Urothelium cell line (cell line): Measurements from ENCODE around the gene IL3.

Experiments
- DNase-seq: peaks from one replicate; pipeline ENCODE4 v3.0.0; 2011; ENCODE audit warnings: low spot score, mixed read lengths
- FAIRE-seq: peaks from 2 replicates; lab custom pipeline; 2011; peaks lifted over from hg19 to GRCh38; lab: Jason Lieb, UNC

The IL3 gene

DNA sequence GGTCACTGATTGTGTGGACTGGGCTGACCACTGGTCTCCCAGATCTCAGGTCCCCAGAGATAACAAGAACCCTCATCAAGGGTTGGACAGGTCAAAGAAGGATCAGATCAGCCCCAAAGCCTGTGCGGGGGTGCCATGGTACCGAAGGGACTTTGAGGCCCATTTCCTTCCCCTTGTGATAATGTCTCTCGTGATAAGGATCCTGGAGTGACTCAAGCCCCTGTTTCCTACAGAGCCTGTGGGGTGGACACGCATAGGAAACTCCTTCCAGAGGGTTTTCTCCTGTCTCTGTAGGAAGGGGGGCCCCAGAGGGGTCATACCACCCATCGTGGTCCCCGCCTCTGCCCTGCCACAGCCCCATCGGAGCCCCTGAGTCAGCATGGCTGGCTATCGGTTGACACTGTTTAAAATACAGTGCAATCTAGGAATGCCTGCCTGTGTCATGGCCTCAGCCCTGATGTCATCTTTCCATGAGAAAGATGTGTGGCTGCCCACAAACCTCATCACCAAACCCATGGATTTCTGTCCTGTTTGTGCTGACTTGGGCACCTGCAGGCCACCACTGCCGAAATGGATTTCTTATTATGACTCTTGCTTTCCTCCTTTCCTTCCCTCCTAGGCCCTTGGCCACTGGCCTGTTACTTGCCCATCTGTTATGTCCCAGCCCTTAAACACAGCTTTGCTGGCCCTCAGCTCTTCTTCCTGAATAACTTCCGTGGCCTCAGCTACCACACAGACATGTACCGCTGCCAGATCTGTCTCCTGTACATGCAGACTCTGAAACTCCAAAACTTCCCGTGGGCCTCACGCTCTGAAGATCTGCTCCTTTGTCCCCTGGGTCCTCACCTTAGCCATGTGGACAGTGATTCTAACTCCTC is 10.2 kb downstream of the IL3 start:
- DNase-seq (peak; percentile 39), FAIRE-seq (no peak)

DNA sequence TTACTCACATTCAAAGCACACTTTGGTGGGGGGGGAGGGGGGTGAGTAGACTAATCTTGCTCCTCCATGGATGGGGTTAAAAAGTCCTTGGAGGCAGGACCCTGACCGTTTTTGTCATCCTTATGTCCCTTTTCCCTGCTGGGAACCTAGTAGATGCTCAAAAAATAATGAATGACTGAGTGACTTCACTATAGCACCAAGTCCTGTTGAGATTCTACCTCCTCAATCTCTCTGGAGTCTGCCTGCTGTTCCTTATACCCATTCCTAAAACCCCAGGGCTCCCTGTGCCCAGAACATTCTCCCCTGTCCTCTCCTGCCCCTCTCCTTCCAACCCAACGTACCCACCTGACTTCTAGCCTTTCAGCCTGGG is 10.9 kb downstream of the IL3 start:
- FAIRE-seq (no peak), DNase-seq (no peak)

GRCh38 chr5:132072070-132072469 is 11.6 kb downstream of the IL3 start:
- no peak for FAIRE-seq
- DNase-seq = no peak

DNA sequence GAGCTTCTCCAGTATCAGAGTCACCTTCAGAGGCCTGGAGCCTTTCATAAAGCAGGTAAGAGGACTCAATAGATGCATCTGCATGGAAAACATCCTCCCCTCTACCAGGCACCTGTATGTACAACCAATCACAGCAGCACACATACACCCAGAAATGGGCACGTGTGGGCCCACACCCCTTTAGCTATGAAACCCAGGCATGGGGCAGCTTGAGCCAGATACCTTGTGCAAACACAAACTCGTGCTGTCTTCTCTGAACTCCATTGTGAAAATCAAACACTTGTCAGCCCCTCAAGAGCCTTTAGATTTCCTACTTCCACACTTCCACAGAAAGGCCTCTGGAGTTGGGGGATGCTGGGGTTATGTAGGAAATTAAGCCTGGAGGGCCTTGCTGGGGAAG is 12.1 kb downstream of the IL3 start:
- FAIRE-seq = no peak
- DNase-seq = no peak

DNA sequence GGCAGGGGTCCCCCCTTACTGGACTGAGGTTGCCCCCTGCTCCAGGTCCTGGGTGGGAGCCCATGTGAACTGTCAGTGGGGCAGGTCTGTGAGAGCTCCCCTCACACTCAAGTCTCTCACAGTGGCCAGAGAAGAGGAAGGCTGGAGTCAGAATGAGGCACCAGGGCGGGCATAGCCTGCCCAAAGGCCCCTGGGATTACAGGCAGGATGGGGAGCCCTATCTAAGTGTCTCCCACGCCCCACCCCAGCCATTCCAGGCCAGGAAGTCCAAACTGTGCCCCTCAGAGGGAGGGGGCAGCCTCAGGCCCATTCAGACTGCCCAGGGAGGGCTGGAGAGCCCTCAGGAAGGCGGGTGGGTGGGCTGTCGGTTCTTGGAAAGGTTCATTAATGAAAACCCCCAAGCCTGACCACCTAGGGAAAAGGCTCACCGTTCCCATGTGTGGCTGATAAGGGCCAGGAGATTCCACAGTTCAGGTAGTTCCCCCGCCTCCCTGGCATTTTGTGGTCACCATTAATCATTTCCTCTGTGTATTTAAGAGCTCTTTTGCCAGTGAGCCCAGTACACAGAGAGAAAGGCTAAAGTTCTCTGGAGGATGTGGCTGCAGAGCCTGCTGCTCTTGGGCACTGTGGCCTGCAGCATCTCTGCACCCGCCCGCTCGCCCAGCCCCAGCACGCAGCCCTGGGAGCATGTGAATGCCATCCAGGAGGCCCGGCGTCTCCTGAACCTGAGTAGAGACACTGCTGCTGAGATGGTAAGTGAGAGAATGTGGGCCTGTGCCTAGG is 13.0 kb downstream of the IL3 start, which contains the start of gene CSF2:
TSS of gene CSF2 (plus strand) at position 559 of the 783 bp plus-strand sequence. CDS start at position 594, 35 bp downstream.
- DNase-seq = peak; percentile 87
- FAIRE-seq = peak; percentile 58

DNA sequence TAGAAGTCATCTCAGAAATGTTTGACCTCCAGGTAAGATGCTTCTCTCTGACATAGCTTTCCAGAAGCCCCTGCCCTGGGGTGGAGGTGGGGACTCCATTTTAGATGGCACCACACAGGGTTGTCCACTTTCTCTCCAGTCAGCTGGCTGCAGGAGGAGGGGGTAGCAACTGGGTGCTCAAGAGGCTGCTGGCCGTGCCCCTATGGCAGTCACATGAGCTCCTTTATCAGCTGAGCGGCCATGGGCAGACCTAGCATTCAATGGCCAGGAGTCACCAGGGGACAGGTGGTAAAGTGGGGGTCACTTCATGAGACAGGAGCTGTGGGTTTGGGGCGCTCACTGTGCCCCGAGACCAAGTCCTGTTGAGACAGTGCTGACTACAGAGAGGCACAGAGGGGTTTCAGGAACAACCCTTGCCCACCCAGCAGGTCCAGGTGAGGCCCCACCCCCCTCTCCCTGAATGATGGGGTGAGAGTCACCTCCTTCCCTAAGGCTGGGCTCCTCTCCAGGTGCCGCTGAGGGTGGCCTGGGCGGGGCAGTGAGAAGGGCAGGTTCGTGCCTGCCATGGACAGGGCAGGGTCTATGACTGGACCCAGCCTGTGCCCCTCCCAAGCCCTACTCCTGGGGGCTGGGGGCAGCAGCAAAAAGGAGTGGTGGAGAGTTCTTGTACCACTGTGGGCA is 13.8 kb downstream of the IL3 start:
- no peak for DNase-seq
- FAIRE-seq = peak; percentile 44

GRCh38 chr5:132074772-132075718 is 14.6 kb downstream of the IL3 start:
- FAIRE-seq (no peak), DNase-seq (peak; percentile 51)

GRCh38 chr5:132075719-132076077 is 15.2 kb downstream of the IL3 start:
- FAIRE-seq (no peak), DNase-seq (no peak)

GRCh38 chr5:132076202-132076830 is 15.9 kb downstream of the IL3 start:
- FAIRE-seq (no peak), DNase-seq (no peak)

DNA sequence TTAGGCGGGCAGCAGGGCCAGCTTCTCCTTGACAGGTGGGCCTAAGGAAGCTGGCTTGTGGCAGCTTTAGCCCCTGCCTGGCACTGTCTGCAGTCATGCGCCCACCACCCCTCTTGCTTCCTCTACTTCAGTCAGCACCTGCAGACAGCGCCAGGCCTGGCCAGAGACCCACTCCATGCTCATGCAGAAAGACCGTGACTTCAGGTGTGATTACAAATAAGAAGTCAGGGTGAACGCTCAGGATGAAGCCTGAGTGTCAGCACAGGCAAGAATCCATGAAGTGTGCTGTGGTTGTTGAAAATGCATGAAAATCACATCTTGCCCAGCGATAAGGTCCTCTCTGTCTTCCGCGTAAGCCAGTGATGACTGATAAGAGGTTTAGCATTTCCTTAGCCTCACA is 16.5 kb downstream of the IL3 start:
- DNase-seq = no peak
- FAIRE-seq = no peak

GRCh38 chr5:132079081-132079480 is 18.6 kb downstream of the IL3 start:
- no peak for DNase-seq
- no peak for FAIRE-seq

- no peak for FAIRE-seq
- no peak for DNase-seq
Observed at GRCh38 chr5:132079619-132080018, 19.2 kb downstream of the IL3 start.

DNA sequence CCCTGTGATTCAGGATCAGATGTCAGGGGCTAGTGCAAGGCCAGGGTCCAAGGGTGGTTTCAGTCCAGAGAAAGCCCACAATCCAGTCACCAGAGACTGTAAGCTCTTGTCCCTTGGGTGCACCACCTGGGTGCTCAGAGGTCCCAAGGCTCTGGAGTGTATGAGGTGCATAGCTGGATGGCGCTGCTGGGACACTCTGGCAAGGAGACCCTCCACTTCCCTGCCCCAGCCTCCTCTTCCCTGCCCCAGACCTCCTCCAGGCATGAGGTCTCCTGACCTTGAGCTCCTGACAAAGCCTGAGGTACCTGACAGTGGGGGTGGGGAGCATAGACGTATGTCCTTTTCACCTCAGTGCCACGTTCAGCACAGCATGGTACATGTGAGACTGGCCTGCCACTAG is 20.1 kb downstream of the IL3 start:
- DNase-seq (no peak), FAIRE-seq (no peak)

DNA sequence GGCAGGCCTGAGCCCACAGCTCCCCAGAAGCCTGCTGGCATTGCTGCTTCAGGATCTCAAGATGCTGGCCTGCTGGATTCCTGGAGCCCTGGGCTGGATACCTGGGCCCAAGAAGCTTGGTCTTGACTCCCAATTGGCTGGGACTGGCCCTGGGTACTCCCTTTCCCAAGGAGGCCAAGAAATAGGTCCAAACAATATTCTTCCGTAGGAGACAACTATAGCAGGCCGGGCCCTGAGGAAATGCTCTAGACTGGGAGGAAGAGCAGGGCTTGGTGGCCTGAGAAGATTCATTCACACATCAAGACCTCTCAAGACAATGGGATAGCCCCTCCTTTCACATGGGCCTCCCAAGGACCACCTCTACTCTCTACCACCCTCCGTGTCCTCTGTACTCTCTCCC is 21.0 kb downstream of the IL3 start:
- FAIRE-seq (no peak), DNase-seq (no peak)

DNA sequence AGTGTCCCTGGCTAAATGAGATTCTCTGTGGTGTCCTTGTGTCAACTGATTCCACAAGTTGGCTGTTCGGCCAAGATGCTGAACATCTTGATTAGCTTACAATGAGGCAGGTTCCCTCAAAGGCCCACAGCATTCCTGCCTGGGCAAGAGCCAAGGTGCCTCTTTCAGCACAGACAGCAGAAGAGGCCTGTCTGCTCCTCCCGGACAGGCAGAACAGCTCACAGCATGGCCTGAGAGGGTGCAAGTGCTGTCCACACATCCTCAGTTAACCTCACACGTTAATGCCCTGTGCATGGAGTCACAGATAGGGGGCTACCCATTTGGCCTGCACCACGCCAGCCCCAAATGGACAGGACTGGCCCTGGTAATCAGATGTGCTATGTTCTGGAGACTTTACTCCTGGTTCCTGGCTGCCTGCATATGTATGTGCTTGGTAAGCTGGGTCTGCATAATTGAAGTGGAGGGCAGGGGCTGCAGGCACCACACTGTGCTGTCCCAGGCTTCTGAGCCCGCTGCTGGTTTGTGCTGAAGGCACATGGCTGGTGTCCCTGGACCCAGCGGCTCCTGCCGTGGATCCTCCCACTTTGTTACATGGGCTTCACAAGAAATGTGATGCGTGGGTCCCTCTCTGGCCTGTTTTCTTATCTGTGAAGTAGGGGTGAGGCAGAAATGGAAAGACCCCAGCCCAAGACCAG is 22.0 kb downstream of the IL3 start:
- FAIRE-seq (no peak), DNase-seq (no peak)

DNA sequence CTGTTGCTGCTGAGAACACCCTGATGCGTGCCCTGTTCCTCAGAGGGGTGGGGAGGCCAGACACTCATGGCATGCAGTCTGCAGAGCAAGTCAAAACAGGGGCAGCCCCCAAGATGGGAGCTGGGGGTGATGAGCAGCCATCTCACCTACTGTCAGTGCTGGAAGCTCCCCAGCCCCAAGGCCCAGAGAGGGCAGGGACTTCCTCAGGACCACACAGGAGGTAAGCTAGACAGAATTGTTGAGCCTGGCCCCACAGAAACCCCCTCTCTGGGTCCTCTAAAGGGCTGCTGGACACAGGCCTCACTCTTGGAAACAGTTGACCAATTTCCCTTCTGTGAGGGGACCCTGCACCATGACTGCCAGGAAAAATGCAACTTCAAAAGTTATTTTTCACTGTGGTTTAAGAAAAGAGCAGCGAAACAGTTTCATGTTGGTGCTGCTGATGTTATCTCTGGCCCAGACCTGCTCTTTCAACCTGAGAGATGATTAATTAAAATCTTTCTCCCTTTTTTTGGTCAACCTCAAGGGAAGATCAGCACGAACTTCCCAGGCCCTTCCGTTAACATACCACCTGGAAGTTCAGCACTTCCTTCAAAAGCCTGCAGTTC is 22.7 kb downstream of the IL3 start:
- no peak for FAIRE-seq
- DNase-seq = no peak

DNA sequence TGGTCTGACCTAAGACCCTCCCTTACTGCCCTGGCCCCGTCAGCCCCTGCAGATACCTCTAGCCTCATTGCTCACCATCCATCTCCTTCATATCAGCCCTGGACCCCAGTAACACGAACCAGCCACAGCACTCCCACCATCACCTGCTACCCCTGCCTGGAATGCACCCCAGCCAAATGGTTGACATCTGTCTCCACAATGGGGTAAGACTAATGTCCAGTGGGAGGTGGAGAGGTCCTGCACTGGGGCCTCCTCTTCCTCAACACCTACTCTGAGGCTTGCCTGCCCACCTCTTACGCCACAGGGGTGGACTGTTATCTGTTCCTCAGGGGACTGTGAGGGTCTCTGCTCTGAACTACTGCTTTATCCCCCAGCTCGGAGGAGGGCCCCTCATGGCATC is 25.2 kb downstream of the IL3 start:
- no peak for DNase-seq
- FAIRE-seq = no peak

- peak; percentile 59 for FAIRE-seq
- peak; percentile 92 for DNase-seq
Observed at GRCh38 chr5:132086277-132086794, 25.9 kb downstream of the IL3 start.

- DNase-seq = no peak
- no peak for FAIRE-seq
Observed at GRCh38 chr5:132087176-132087575, 26.7 kb downstream of the IL3 start.
